ENCODE measurements around the gene AATF. TPM values are rescaled to one million over a fixed set of nuclear protein-coding genes. Genes with fewer than 3 reads are reported as not detected.
A peak's percentile ranks its signal among the peaks of the same experiment; 100 is the strongest.

AATF gene
- total RNA-seq, 1 donor from 2014 or later: 28.9 TPM

DNA sequence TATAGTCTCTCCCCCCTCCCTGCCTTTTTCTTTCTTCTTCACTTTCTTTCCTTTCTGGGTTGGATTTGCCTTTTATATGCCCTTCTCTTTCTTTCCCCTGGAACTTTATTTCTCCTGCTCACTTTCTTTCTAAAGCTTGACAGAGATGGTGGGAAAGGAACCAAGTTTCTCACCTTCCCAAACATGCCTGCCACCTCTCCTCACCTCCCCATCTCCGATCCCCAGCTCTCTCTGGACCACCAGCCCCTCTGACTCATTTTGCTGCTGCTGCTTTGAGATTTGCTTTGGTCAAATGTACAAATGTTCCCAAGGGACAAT, 18.2 kb upstream of the AATF start:
- Histone ChIP-seq H3K27ac (no peak overlapping the region), H4K20me1 (ENCODE audit: low read depth) (peaks cover 54% of the 10 kb centered on the region), H2AFZ (replicated peaks) (no peak overlapping the region), H3K4me3 (no peak overlapping the region), H3K4me2 (no peak overlapping the region), H3F3A (ENCODE audit: low read depth) (peaks cover 3% of the 10 kb centered on the region), H3K36me3 (no peaks in the 10 kb centered on the region), H3K79me2 (ENCODE audit: low read depth) (no peaks in the 10 kb centered on the region), H3K9me3 (ENCODE audit: low read depth) (no peaks in the 10 kb centered on the region), H3K4me1 (peaks cover 62% of the 10 kb centered on the region), H3K27me3 (peaks cover 100% of the 10 kb centered on the region), H3K9ac (no peak overlapping the region)
- DNase-seq (ENCODE audit: low spot score): no peak
- Mint-ChIP-seq H3K36me3 (no peaks in the 10 kb centered on the region), H3K4me1 (peaks cover 37% of the 10 kb centered on the region), H3K4me3 (no peak overlapping the region), H3K9me3 (no peaks in the 10 kb centered on the region), H3K27ac (no peak overlapping the region), H3K27me3 (ENCODE audit: insufficient read depth, low read depth) (peaks cover 79% of the 10 kb centered on the region)
- TF ChIP-seq EZH2 (IDR thresholded peaks at IDR 0.05): no peak
- TF ChIP-seq EZH2phosphoT487 (IDR thresholded peaks at IDR 0.05): no peak
- TF ChIP-seq CTCF (IDR thresholded peaks at IDR 0.05): no peak

- H3K27me3 ChIP-seq: peaks cover 100% of the 10 kb centered on the region
- no peak overlapping the region for H2AFZ ChIP-seq (replicated peaks)
- no peaks in the 10 kb centered on the region for H3K36me3 ChIP-seq
- Mint-ChIP-seq H3K4me3 (peak overlapping the region; percentile 9), H3K4me1 (peaks cover 43% of the 10 kb centered on the region), H3K36me3 (no peaks in the 10 kb centered on the region), H3K9me3 (no peaks in the 10 kb centered on the region), H3K27ac (no peak overlapping the region), H3K27me3 (ENCODE audit: insufficient read depth, low read depth) (peaks cover 79% of the 10 kb centered on the region)
- H3K79me2 ChIP-seq (ENCODE audit: low read depth): no peaks in the 10 kb centered on the region
- H3K4me2 ChIP-seq: no peak overlapping the region
- no peak for DNase-seq (ENCODE audit: low spot score)
- H4K20me1 ChIP-seq (ENCODE audit: low read depth): peaks cover 60% of the 10 kb centered on the region
- H3K27ac ChIP-seq: no peak overlapping the region
- no peak overlapping the region for H3K9ac ChIP-seq
- TF ChIP-seq EZH2phosphoT487 (IDR thresholded peaks at IDR 0.05) (no peak), CTCF (IDR thresholded peaks at IDR 0.05) (no peak), EZH2 (IDR thresholded peaks at IDR 0.05) (no peak)
- no peak overlapping the region for H3K4me3 ChIP-seq
- H3F3A ChIP-seq (ENCODE audit: low read depth): peaks cover 9% of the 10 kb centered on the region
- peaks cover 68% of the 10 kb centered on the region for H3K4me1 ChIP-seq
- H3K9me3 ChIP-seq (ENCODE audit: low read depth): no peaks in the 10 kb centered on the region
These were observed 17.6 kb upstream of the AATF start for GRCh38 chr17:36931096-36931696.

DNA sequence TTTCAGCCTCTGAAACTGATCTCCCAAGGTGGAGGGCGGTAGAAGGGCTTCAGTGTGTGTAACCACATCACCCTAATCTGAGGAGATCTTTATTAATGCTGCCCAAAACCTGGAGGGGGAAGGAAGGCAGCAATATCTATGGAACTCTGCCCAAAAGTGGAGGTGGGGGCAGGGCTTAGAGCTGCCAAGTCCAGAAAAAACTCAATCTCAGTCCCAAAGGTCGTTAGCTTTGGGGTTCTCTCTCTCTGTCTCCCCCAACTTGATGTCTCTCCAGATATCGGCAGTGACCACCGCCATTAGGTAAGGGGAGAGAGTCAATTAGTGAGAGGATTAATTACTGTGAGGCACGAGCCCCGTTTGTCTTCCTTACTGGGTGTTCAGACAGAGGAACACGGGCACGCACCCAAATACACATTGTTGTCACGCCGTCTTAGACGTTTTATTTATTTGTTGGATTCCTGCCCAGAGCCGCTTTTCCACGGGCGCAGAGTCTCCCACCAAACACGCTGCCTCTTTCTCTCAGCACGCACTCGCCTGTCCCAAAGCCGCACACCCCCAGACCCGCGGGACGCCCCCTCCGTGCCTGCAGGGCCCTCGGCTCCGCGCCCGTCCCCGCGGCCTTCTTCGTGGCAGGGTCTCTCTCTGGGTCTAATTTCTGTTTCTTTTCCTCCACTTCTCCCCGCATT, 16.9 kb upstream of the AATF start:
- Histone ChIP-seq H3K79me2 (ENCODE audit: low read depth) (no peaks in the 10 kb centered on the region), H3K36me3 (no peaks in the 10 kb centered on the region), H3F3A (ENCODE audit: low read depth) (peaks cover 15% of the 10 kb centered on the region), H3K27me3 (peaks cover 100% of the 10 kb centered on the region), H3K27ac (no peak overlapping the region), H3K9me3 (ENCODE audit: low read depth) (no peaks in the 10 kb centered on the region), H4K20me1 (ENCODE audit: low read depth) (peaks cover 67% of the 10 kb centered on the region), H2AFZ (replicated peaks) (no peak overlapping the region), H3K4me2 (no peak overlapping the region), H3K4me3 (no peak overlapping the region), H3K9ac (no peak overlapping the region), H3K4me1 (peaks cover 74% of the 10 kb centered on the region)
- TF ChIP-seq EZH2phosphoT487 (IDR thresholded peaks at IDR 0.05) (peak; percentile 93), CTCF (IDR thresholded peaks at IDR 0.05) (no peak), EZH2 (IDR thresholded peaks at IDR 0.05) (peak; percentile 98)
- Mint-ChIP-seq H3K27ac (no peak overlapping the region), H3K4me3 (no peak overlapping the region), H3K36me3 (no peaks in the 10 kb centered on the region), H3K4me1 (peaks cover 45% of the 10 kb centered on the region), H3K27me3 (ENCODE audit: insufficient read depth, low read depth) (peaks cover 83% of the 10 kb centered on the region), H3K9me3 (no peaks in the 10 kb centered on the region)
- no peak for DNase-seq (ENCODE audit: low spot score)
